HG03565 (cell line): ENCODE data around the gene PACSIN3.

Experiments used
- ATAC-seq: cut with Tn5 transposase; IDR thresholded peaks from one replicate; pipeline ENCODE4 v1.9.1; 2021; ENCODE audit warnings: mild to moderate bottlenecking, moderate library complexity; ENCODE audit not compliant: unreplicated experiment

PACSIN3 gene

GRCh38 chr11:47177229-47177845 lies 8.9 kb downstream of the PACSIN3 start:
- peak; percentile 26 for ATAC-seq

GRCh38 chr11:47176328-47177228 lies 9.7 kb downstream of the PACSIN3 start, which contains the start of gene ARFGAP2:
Gene ARFGAP2 (minus strand): TSS chr11:47176879. CDS start chr11:47176853, 26 bp downstream.
- peak; percentile 80 for ATAC-seq

DNA sequence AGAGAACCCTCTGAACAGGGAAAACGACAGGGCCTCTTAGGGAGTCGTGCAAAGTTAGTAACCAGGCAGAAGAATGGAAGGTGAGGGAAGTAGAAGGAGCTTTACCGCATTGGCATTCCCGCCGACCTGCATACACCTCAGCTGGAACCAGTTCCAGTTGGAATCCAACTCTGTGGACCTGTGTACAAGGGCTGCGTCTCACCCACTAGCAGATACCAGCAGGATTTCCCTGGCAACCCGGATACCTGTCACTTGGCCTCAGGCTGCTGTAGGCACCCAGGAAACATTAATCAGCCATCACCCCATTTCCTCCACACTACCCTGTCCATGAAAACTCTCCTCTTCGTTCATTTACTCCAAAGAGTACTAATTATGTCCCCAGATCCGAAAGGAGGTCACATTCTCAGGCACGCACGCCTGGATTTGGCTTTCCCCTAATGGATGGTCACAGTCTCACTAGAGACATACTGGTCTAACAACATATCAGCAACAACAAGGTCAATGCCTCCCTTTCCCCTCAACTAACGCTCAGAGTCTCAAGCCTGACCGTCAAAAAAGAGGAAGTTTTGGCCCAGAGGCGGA lies 10.4 kb downstream of the PACSIN3 start:
- ATAC-seq, result no peak

- no peak for ATAC-seq
Measured at GRCh38 chr11:47172740-47173336, 13.4 kb downstream of the PACSIN3 start.

GRCh38 chr11:47171856-47172255 lies 14.4 kb downstream of the PACSIN3 start:
- ATAC-seq, result no peak

- no peak for ATAC-seq
Measured at GRCh38 chr11:47171061-47171838, 15.0 kb downstream of the PACSIN3 start.

DNA sequence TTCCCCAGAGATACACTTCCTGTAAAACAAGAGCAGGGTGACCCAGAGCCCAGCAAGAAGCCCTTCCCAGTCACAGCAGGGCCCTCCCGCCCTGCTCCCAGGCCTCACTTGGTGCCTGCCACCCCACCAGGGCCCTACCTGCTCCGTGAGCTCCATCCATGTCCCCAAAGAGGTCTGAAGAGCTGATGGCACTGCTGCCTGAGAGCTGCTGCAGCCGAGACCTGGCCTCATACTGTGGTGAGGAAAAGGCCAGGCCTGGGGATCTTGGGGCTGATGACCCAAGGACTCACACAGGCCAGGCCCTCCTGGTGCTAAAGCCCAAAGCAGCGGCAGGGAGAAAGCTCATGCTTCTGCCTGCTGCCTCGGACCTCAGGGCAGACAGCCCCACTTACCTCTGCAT lies 19.9 kb downstream of the PACSIN3 start:
- no peak for ATAC-seq

DNA sequence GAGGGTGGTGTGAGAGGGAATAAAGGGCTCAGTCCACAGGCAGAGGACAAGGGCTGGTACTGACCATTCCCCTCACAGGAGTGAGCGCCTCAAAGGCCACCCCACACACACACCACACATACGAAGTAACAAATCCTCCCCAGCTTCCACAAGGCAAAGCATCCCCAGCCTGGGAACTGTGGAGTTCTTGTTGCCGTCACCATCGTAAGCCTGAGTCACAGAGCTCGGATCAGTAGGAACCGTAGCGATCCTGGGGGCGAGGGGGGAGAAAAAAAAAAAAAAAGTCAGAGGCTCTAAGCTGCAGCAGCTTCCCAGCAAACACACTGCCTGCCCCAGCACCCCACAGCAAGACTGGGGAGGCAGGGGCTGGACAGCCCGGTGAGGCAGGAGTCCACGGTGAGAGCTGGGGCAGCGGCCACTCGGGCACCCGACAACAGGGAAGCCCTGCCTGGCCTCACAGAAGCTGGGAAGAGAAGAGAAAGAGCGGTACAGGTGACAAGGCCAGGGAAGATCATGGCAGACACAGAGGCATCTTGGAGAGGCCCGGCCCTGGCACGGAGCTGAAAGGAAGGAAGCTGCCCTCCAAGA lies 20.9 kb downstream of the PACSIN3 start:
- no peak for ATAC-seq

GRCh38 chr11:47164321-47164720 lies 21.9 kb downstream of the PACSIN3 start:
- ATAC-seq, result no peak

DNA sequence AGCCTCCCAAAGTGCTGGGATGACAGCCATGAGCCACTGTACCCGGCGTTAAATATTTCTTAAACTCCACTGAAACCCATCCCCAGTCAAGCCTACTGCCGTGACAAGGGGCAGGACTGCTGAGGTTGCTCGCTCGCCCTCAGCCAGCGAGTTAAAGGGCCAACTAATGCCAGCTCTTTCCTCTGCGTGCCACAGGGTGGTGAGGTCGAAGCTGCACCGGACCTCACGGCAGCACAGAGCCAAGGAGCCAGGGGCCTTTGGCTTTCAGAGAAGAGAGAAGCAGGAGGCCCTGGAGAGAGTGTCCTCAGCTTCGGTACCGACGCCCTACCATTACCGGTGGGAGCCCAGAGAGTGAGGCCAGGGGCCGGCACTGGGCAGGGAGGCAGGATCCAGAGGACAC lies 22.3 kb downstream of the PACSIN3 start:
- no peak for ATAC-seq

- ATAC-seq, result no peak
Measured at GRCh38 chr11:47163193-47163592, 23.0 kb downstream of the PACSIN3 start.

DNA sequence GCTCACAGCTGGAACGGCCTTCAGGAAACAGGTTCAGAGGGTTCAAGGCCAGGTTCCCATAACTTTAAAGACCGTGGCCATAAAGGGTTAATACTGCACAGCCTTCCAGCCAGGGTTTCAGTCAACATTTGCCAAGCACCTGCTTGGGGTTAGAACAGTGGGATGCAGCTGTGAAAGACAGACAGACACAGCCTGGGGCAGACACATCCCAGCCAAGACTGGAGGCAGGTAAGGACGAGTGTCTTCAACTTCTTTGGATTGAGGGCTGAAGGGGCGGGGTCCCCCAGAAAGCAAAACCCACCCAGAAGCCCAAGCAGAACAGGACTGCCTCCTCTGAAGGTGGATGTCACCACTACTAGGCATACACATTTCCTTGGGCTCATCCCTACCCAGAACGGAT lies 23.8 kb downstream of the PACSIN3 start:
- ATAC-seq, result no peak

DNA sequence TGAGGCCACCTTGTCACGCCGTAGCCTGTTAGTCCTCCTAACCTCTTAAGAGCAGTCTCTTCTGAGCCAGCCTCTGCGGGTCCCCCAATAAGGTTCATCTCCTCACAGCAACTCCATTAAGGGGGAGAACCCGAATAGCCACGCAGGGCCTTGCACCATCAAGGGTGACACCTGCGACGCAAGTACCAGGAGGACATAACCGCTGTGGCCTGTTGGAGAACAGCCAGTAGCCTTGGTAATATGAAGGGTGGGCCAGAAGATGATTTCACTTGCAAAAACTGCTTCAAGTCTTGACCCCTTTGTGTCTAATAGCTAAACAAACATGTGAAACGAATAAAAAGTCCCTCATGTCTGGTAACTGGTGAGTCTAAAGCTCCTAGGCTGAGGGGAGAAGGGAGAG lies 24.3 kb downstream of the PACSIN3 start:
- no peak for ATAC-seq

GRCh38 chr11:47161134-47161854 lies 24.9 kb downstream of the PACSIN3 start:
- no peak for ATAC-seq

DNA sequence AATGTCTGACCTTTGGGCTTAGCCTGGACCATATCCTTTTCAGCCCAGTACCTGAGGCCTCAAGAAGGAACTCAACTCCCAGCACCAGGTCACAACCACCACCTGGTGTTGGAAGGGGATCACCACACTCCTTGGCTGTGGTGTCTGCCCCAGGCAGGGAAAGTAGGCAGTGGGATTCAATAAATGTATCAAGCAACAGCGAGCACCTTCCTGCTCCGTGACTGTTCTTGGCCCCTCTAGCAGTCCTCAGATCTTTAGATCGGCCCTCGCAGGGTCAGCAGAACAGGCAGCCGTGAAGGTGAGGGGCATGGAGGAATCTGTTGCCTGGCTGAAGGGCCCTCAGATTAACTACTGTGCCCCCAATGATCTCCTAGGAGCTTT lies 25.5 kb downstream of the PACSIN3 start:
- no peak for ATAC-seq

DNA sequence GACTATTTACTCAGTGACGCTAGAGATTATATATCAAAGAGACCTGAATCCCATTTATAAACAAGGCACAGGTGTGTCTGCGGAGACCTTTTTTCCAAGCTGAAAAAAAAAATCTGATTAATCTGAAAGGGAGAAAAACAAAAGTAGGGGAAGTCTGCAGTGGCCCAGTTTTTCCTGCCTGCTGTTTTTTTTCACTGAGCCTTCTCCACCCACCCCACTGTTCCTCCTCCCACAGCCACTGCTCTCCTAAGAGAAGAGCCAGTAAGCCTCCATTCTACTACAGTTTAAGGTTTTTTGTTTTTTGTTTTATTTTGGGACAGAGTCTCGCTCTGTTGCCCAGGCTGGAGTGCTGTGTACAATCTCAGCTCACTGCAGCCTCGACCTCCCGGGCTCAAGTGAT lies 28.0 kb downstream of the PACSIN3 start:
- ATAC-seq, result no peak

DNA sequence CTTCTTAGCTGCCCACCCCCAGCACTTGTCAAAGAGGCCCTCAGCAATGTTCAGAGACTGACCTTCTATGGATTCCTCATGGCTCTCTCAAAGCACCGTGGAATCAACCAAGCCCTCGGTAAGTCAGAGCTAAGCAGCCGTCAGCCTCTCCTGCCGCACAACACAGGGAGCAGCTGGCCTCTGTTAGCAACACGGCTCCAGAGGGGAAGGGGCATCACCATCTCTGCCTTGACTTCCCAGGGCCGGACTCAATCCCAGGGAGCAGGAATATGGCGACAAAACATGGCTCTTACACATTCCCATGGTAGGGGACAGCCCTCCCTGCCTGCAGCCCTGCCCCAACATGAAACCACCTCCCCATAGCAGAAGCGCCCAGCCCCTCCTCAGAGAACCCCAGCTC lies 28.4 kb downstream of the PACSIN3 start:
- no peak for ATAC-seq

DNA sequence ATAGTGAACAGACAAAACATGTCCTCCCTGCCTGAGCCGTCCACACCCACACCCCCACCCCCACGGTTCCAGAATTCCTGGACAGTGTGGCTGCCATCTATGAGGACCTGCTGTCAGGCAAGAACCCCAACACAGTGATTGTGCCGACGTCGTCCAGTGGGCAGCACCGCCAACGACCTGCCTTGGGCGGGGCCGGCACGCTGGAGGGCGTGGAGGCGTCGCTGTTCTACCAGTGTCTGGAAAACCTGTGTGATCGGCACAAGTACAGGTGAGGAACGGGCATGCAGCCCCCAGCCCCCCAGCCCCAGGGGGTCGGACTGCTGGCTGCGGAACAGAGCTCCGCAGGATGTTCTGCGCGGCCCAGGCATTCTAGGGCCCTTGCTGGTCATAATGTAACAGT lies 29.3 kb downstream of the PACSIN3 start:
- no peak for ATAC-seq

DNA sequence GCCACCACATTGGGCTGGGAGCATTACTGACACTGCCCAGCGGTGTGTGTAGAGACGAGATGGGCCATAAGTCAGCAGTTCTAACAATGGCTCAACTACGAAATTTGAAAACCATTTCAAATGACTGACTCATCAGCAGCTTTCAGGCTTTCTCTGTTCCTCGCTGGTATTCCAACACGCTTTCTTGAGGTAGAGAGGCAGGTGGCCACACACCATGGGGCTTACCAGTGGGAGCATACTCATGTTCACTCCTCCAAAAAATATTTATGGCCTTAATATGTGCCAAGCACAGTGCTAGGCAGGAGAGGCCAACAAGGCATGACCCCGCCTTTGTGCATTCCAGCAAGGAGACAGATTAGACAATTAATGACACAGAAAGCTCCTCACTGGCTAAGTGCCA lies 29.9 kb downstream of the PACSIN3 start:
- no peak for ATAC-seq

GRCh38 chr11:47155879-47156278 lies 30.4 kb downstream of the PACSIN3 start:
- no peak for ATAC-seq
